Calu3 (cell line): ENCODE measurements around the gene GPR108. TPM values are rescaled to one million over a fixed set of nuclear protein-coding genes. Genes with fewer than 3 reads are reported as not detected.

Experiments
- BruUV-seq: library from RNA; stranded (reverse); fragments of 400-500 nt; replicated peaks from 2 replicates; lab custom pipeline; 2021; lab: Mats Ljungman, UMichigan
- CTCF ChIA-PET: fragments of 300-600 bp; sonication (Branson Sonifier 250); formaldehyde crosslinking; loops from one replicate; lab custom pipeline; 2022; ENCODE audit warnings: antibody characterized with exemption; lab: Charles Lee
- DNase-seq: peaks from one replicate; pipeline ENCODE4 v3.0.0; 2022
- H3K27ac Mint-ChIP-seq: one replicate; pipeline ENCODE4 v1.8.0; 2022; ENCODE audit warnings: mixed read lengths; ENCODE audit not compliant: unreplicated experiment
- H3K27me3 Mint-ChIP-seq: one replicate; pipeline ENCODE4 v1.8.0; 2022; ENCODE audit warnings: mixed read lengths; ENCODE audit not compliant: unreplicated experiment
- H3K36me3 Mint-ChIP-seq: one replicate; pipeline ENCODE4 v1.8.0; 2022; ENCODE audit warnings: mild to moderate bottlenecking, moderate library complexity, mixed read lengths; ENCODE audit not compliant: insufficient read depth, unreplicated experiment
- H3K4me1 Mint-ChIP-seq: one replicate; pipeline ENCODE4 v1.8.0; 2022; ENCODE audit warnings: mild to moderate bottlenecking, low read depth, mixed read lengths; ENCODE audit not compliant: unreplicated experiment
- H3K4me3 Mint-ChIP-seq: one replicate; pipeline ENCODE4 v1.8.0; 2022; ENCODE audit warnings: mild to moderate bottlenecking, low read depth, moderate library complexity, mixed read lengths; ENCODE audit not compliant: unreplicated experiment
- H3K9me3 Mint-ChIP-seq: one replicate; pipeline ENCODE4 v1.8.0; 2022; ENCODE audit warnings: low read depth, mixed read lengths; ENCODE audit not compliant: unreplicated experiment
- CTCF ChIP-seq: fragments of 200-600 bp; IDR thresholded peaks from one replicate; pipeline ENCODE4 v1.8.0; 2022; ENCODE audit warnings: antibody characterized with exemption; ENCODE audit not compliant: unreplicated experiment
- intact Hi-C: fragments of 100-400 bp; cut with micrococcal nuclease; formaldehyde crosslinking; loops from one replicate; pipeline ENCODE4 v1.10.0; 2022; ENCODE audit not compliant: unreplicated experiment
- total RNA-seq: library from RNA; stranded (reverse); gene quantifications from 2 replicates; pipeline ENCODE4 v1.2.3, GENCODE V29; 2022

The GPR108 gene
- total RNA-seq, 1 experiment from 2014 or later = 67.7 TPM

GRCh38 chr19:6731822-6732221, 5.6 kb downstream of the GPR108 start:
- no peaks in the 10 kb centered on the region for H3K9me3 Mint-ChIP-seq
- intact Hi-C loops = loop anchor here (10.0 kb wide), 2 partner anchors 73 to 217 kb away; no protein-coding TSS in a partner anchor
- no peak for TF ChIP-seq CTCF
- DNase-seq = no peak
- H3K36me3 Mint-ChIP-seq = peaks cover 34% of the 10 kb centered on the region
- H3K4me1 Mint-ChIP-seq = peaks cover 13% of the 10 kb centered on the region
- CTCF ChIA-PET = no interaction called here
- H3K4me3 Mint-ChIP-seq = no peak overlapping the region
- H3K27ac Mint-ChIP-seq = no peak overlapping the region
- no TSS peak for BruUV-seq
- H3K27me3 Mint-ChIP-seq = no peaks in the 10 kb centered on the region

- BruUV-seq = no TSS peak
Measured at GRCh38 chr19:6730941-6731670, 6.3 kb downstream of the GPR108 start.

DNA sequence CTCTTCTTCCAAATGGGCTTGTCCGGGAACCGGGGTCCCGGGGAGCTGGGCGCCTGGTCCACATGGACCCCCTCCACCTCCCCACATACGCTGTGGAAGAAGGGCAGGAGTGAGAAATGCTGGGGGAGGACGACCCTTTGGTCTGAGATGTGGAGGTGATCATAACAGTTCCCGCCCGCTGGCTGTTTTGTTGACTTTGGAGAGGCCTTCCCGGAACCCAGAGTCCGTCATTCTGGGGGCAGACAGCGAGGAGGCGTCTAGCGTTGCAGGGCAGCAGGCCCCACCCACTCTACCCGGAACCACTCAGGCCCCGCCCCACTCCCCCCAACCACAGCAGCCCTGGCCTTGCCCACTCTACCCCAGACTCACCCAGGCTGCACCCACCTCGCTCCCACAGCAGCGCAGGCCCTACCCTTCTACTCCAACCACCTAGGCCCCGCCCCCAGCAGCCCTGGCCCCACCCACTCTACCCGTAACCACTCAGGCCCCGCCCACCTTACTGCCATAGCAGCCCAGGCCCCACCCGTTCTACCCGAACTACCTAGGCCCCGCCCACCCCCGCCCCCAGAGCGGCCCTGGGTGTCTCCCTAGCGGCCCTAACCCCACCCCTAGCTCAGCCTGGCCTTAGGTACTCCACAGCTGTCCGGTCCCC, 7.1 kb downstream of the GPR108 start:
- no peak for TF ChIP-seq CTCF
- intact Hi-C loops = loop anchor here (10.0 kb wide), 2 partner anchors 75 to 215 kb away; no protein-coding TSS in a partner anchor
- H3K9me3 Mint-ChIP-seq = no peaks in the 10 kb centered on the region
- no peak for DNase-seq
- H3K36me3 Mint-ChIP-seq = peaks cover 21% of the 10 kb centered on the region
- no TSS peak for BruUV-seq
- no peak overlapping the region for H3K4me3 Mint-ChIP-seq
- CTCF ChIA-PET = no interaction called here
- H3K27me3 Mint-ChIP-seq = no peaks in the 10 kb centered on the region
- H3K27ac Mint-ChIP-seq = no peak overlapping the region
- peaks cover 13% of the 10 kb centered on the region for H3K4me1 Mint-ChIP-seq

More at GRCh38 chr19:6730941-6731670, 6.3 kb downstream of the GPR108 start:
- no peak for DNase-seq
- peaks cover 11% of the 10 kb centered on the region for H3K4me1 Mint-ChIP-seq
- H3K27me3 Mint-ChIP-seq = no peaks in the 10 kb centered on the region
- H3K27ac Mint-ChIP-seq = no peak overlapping the region
- CTCF ChIA-PET = no interaction called here
- no peaks in the 10 kb centered on the region for H3K9me3 Mint-ChIP-seq
- H3K4me3 Mint-ChIP-seq = no peak overlapping the region
- peaks cover 27% of the 10 kb centered on the region for H3K36me3 Mint-ChIP-seq
- intact Hi-C loops = loop anchor here (10.0 kb wide), 2 partner anchors 74 to 216 kb away; no protein-coding TSS in a partner anchor
- TF ChIP-seq CTCF = no peak

- intact Hi-C loops = loop anchor here (10.0 kb wide), 2 partner anchors 75 to 215 kb away; no protein-coding TSS in a partner anchor
- DNase-seq = no peak
- TF ChIP-seq CTCF = no peak
- CTCF ChIA-PET = no interaction called here
- Mint-ChIP-seq H3K4me3 (no peak overlapping the region), H3K27ac (no peak overlapping the region), H3K4me1 (peaks cover 19% of the 10 kb centered on the region), H3K36me3 (peaks cover 25% of the 10 kb centered on the region), H3K27me3 (no peaks in the 10 kb centered on the region), H3K9me3 (no peaks in the 10 kb centered on the region)
- BruUV-seq = no TSS peak
Measured at GRCh38 chr19:6729573-6730152, 7.7 kb downstream of the GPR108 start.
